C4-2B (cell line): ENCODE data around the gene IMPDH1.

ENCODE experiments used
- ZFX ChIP-seq: fragments of 450-650 bp; IDR thresholded peaks from 2 replicates; pipeline ENCODE4 v1.6.1; 2017
- TF ChIP-seq, protein P1 (sequence below): fragments of 450-650 bp; conservative IDR thresholded peaks from 2 replicates; pipeline ENCODE4 v1.5.1; 2017; ENCODE audit warnings: mild to moderate bottlenecking

DNA sequence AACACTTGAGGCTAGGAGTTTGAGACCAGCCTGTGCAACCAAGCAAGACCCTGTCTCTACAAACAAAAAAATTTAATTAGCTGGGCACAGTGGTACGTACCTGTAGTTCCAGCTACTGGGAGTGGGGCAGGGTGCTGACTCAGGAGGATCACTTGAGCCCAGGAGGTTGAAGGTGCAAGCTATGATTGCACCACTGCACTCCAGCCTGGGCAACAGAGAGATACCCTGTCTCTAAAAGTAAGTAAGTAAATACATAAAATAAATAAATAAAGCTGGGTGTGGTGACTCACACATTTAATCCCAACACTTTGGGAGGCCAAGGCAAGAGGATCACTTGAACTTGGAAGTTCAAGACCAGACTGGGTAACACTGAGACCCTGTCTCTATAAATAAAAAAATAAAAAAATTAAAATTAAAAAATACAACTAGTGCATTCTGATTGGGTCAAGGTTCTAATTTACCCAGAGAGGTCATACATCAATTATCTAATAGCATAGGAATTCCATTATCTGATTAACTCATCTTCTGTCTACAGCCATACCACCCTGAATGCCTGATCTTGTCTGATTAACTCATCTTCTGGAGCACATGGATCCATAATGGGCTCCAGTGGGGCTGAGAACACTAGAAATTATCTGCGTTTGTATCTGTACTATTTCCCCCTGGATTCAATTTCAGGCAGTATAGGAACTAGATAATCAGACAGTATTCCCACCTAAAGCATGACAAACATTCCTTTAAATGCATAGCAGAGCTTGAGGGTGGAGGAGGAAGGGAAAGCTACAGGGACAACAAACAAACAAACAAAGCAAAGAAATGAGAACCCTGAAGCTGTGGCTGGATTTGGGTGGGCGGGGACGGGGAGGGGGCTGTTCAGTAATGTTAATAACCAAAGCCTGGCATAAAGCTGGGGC is 24.9 kb upstream of the IMPDH1 start:
- TF ChIP-seq, protein P1, sequence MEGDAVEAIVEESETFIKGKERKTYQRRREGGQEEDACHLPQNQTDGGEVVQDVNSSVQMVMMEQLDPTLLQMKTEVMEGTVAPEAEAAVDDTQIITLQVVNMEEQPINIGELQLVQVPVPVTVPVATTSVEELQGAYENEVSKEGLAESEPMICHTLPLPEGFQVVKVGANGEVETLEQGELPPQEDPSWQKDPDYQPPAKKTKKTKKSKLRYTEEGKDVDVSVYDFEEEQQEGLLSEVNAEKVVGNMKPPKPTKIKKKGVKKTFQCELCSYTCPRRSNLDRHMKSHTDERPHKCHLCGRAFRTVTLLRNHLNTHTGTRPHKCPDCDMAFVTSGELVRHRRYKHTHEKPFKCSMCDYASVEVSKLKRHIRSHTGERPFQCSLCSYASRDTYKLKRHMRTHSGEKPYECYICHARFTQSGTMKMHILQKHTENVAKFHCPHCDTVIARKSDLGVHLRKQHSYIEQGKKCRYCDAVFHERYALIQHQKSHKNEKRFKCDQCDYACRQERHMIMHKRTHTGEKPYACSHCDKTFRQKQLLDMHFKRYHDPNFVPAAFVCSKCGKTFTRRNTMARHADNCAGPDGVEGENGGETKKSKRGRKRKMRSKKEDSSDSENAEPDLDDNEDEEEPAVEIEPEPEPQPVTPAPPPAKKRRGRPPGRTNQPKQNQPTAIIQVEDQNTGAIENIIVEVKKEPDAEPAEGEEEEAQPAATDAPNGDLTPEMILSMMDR, result no peak
- no peak for TF ChIP-seq ZFX
